Left ventricle myocardium inferior (tissue), 1 donor: ENCODE results near the gene PKD1. TPM values are rescaled to one million over a fixed set of nuclear protein-coding genes. Genes with fewer than 3 reads are reported as not detected.

Experiments
- DNase-seq: peaks from one replicate; pipeline ENCODE4 v3.0.0-alpha.2; 2020
- H3K27ac ChIP-seq: fragments of 200-600 bp; replicated peaks from 2 replicates; pipeline ENCODE4 v1.8.0; 2021
- H3K27me3 ChIP-seq: fragments of 200-600 bp; 2 replicates; pipeline ENCODE4 v1.8.0; 2021; ENCODE audit warnings: low read depth
- H3K36me3 ChIP-seq: fragments of 200-600 bp; 2 replicates; pipeline ENCODE4 v1.8.0; 2021
- H3K4me1 ChIP-seq: fragments of 200-600 bp; 2 replicates; pipeline ENCODE4 v1.8.0; 2021
- H3K4me3 ChIP-seq: fragments of 200-600 bp; 2 replicates; pipeline ENCODE4 v1.8.0; 2021; ENCODE audit warnings: mild to moderate bottlenecking, moderate library complexity
- H3K9me3 ChIP-seq: fragments of 200-600 bp; replicated peaks from 2 replicates; pipeline ENCODE4 v1.8.0; 2021
- intact Hi-C: fragments of 100-400 bp; cut with micrococcal nuclease; formaldehyde crosslinking; loops from one replicate; pipeline ENCODE4 v1.11.0; 2022
- total RNA-seq: library from RNA; stranded (reverse); fragmentation: NEBNext Ultra II Directional; extraction: Animal tissue kit (Norgen Biotek cat#: 25700); gene quantifications from one replicate; pipeline ENCODE4 v1.2.1, GENCODE V29; 2021
- TF ChIP-seq, protein P1 (sequence below): fragments of 200-600 bp; IDR thresholded peaks from 2 replicates; pipeline ENCODE4 v1.8.0; 2021; ENCODE audit warnings: antibody characterized with exemption, mild to moderate bottlenecking, borderline replicate concordance
- donor health status: DM: no; HTN: yes; CAD: no; lungs with severe emphysema.

PKD1 gene
- total RNA-seq, 1 donor from 2014 or later, result 83.9 TPM

GRCh38 chr16:2173916-2174315 lies 38.2 kb upstream of the PKD1 start:
- H3K4me1 ChIP-seq, result no peaks in the 10 kb centered on the region
- H3K9me3 ChIP-seq, result no peaks in the 10 kb centered on the region
- intact Hi-C loops, result no loop called here
- no peak overlapping the region for H3K4me3 ChIP-seq
- H3K27ac ChIP-seq, result no peak overlapping the region
- H3K27me3 ChIP-seq, result peaks cover 7% of the 10 kb centered on the region
- TF ChIP-seq, protein P1, sequence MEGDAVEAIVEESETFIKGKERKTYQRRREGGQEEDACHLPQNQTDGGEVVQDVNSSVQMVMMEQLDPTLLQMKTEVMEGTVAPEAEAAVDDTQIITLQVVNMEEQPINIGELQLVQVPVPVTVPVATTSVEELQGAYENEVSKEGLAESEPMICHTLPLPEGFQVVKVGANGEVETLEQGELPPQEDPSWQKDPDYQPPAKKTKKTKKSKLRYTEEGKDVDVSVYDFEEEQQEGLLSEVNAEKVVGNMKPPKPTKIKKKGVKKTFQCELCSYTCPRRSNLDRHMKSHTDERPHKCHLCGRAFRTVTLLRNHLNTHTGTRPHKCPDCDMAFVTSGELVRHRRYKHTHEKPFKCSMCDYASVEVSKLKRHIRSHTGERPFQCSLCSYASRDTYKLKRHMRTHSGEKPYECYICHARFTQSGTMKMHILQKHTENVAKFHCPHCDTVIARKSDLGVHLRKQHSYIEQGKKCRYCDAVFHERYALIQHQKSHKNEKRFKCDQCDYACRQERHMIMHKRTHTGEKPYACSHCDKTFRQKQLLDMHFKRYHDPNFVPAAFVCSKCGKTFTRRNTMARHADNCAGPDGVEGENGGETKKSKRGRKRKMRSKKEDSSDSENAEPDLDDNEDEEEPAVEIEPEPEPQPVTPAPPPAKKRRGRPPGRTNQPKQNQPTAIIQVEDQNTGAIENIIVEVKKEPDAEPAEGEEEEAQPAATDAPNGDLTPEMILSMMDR, result no peak
- DNase-seq, result no peak
- H3K36me3 ChIP-seq, result peaks cover 69% of the 10 kb centered on the region

GRCh38 chr16:2173366-2173765 lies 37.7 kb upstream of the PKD1 start:
- Histone ChIP-seq H3K36me3 (peaks cover 69% of the 10 kb centered on the region), H3K4me1 (no peaks in the 10 kb centered on the region), H3K27me3 (peaks cover 4% of the 10 kb centered on the region), H3K9me3 (no peaks in the 10 kb centered on the region), H3K4me3 (no peak overlapping the region), H3K27ac (no peak overlapping the region)
- TF ChIP-seq, protein P1, result no peak
- intact Hi-C loops, result no loop called here
- DNase-seq, result no peak

- peaks cover 68% of the 10 kb centered on the region for H3K36me3 ChIP-seq
- intact Hi-C loops, result no loop called here
- DNase-seq, result no peak
- no peak overlapping the region for H3K27ac ChIP-seq
- H3K9me3 ChIP-seq, result no peaks in the 10 kb centered on the region
- H3K4me3 ChIP-seq, result no peak overlapping the region
- no peaks in the 10 kb centered on the region for H3K4me1 ChIP-seq
- H3K27me3 ChIP-seq, result no peaks in the 10 kb centered on the region
- TF ChIP-seq, protein P1, result no peak
These were observed 37.1 kb upstream of the PKD1 start for GRCh38 chr16:2172688-2173335.

GRCh38 chr16:2171601-2172178 lies 36.0 kb upstream of the PKD1 start:
- H3K9me3 ChIP-seq, result no peaks in the 10 kb centered on the region
- intact Hi-C loops, result no loop called here
- peaks cover 68% of the 10 kb centered on the region for H3K36me3 ChIP-seq
- no peak overlapping the region for H3K27ac ChIP-seq
- DNase-seq, result no peak
- no peak overlapping the region for H3K4me3 ChIP-seq
- TF ChIP-seq, protein P1, result no peak
- H3K4me1 ChIP-seq, result no peaks in the 10 kb centered on the region
- H3K27me3 ChIP-seq, result no peaks in the 10 kb centered on the region

- H3K27me3 ChIP-seq, result no peaks in the 10 kb centered on the region
- TF ChIP-seq, protein P1, result no peak
- no peaks in the 10 kb centered on the region for H3K9me3 ChIP-seq
- H3K4me1 ChIP-seq, result no peaks in the 10 kb centered on the region
- intact Hi-C loops, result no loop called here
- peak overlapping the region; percentile 48 for H3K27ac ChIP-seq
- DNase-seq, result no peak
- peaks cover 67% of the 10 kb centered on the region for H3K36me3 ChIP-seq
- peak overlapping the region; percentile 43 for H3K4me3 ChIP-seq
These were observed 35.1 kb upstream of the PKD1 start for GRCh38 chr16:2170587-2171435.
